MCF 10A (cell line): ENCODE results near the gene AGBL5. TPM values are rescaled to one million over a fixed set of nuclear protein-coding genes. Genes with fewer than 3 reads are reported as not detected.

Source experiments
- BruUV-seq: library from RNA; stranded (reverse); fragments of 400-500 nt; replicated peaks from 2 replicates; lab custom pipeline; 2021; lab: Mats Ljungman, UMichigan
- CTCF ChIA-PET: fragments of 300-600 bp; sonication (Branson Sonifier 250); formaldehyde crosslinking; extraction: SDS; loops from one replicate; lab custom pipeline; 2021; ENCODE audit warnings: antibody characterized with exemption, inconsistent platforms; lab: Yijun Ruan, JAX
- POLR2A ChIA-PET: fragments of 300-600, 350-650 bp; sonication (Branson Sonifier 250); formaldehyde crosslinking; extraction: SDS; loops from one replicate; lab custom pipeline; 2020; ENCODE audit warnings: antibody characterized with exemption, inconsistent platforms; lab: Yijun Ruan, JAX
- DNase-seq: peaks from one replicate; pipeline ENCODE4 v3.0.0-alpha.2; 2018; ENCODE audit not compliant: unreplicated experiment
- H3K27ac Mint-ChIP-seq: one replicate; pipeline ENCODE4 v1.8.0; 2022; ENCODE audit warnings: mild to moderate bottlenecking, low read depth, mixed read lengths; ENCODE audit not compliant: unreplicated experiment
- H3K27me3 Mint-ChIP-seq: one replicate; pipeline ENCODE4 v1.8.0; 2022; ENCODE audit warnings: mixed read lengths; ENCODE audit not compliant: insufficient read depth, unreplicated experiment
- H3K36me3 Mint-ChIP-seq: one replicate; pipeline ENCODE4 v1.8.0; 2022; ENCODE audit warnings: mild to moderate bottlenecking, moderate library complexity, mixed read lengths; ENCODE audit not compliant: insufficient read depth, unreplicated experiment
- H3K4me1 Mint-ChIP-seq: one replicate; pipeline ENCODE4 v1.8.0; 2022; ENCODE audit warnings: mixed read lengths; ENCODE audit not compliant: insufficient read depth, unreplicated experiment
- H3K4me3 Mint-ChIP-seq: one replicate; pipeline ENCODE4 v1.8.0; 2022; ENCODE audit warnings: mild to moderate bottlenecking, moderate library complexity, mixed read lengths; ENCODE audit not compliant: unreplicated experiment
- H3K9me3 Mint-ChIP-seq: one replicate; pipeline ENCODE4 v1.8.0; 2022; ENCODE audit warnings: mixed read lengths; ENCODE audit not compliant: unreplicated experiment
- intact Hi-C: fragments of 100-400 bp; cut with micrococcal nuclease; formaldehyde crosslinking; loops from 2 replicates; pipeline ENCODE4 v1.14.1; 2022
- total RNA-seq: library from RNA; stranded (reverse); gene quantifications from 2 replicates; pipeline ENCODE4 v1.2.3, GENCODE V29; 2022
- TF ChIP-seq, protein P1 (sequence below): fragments of 200-600 bp; IDR thresholded peaks from one replicate; pipeline ENCODE4 v1.8.0; 2022; ENCODE audit warnings: antibody characterized with exemption, mild to moderate bottlenecking; ENCODE audit not compliant: unreplicated experiment

The AGBL5 gene
- total RNA-seq, 1 experiment from 2014 or later, result 22.7 TPM

DNA sequence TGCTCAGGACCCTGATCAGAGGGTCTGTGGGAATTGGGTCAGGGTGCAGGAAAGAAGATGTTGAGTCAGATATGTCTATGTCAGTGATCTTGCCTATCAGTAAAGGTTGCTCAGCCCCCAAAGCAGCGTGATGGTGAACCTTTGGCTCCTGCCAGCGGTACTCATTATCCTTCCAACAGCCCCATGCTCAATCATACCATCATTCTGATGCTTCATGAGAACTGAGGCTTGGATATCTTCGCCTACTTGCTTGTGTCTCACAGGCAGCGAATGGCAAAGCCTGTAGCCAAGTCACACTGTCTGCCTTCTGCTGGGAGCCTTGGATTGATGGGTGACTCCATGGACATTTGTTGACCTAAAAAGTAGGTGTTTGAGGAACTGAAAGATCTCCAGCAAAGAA, 37.7 kb upstream of the AGBL5 start:
- BruUV-seq, result no TSS peak
- intact Hi-C loops, result no loop called here
- POLR2A ChIA-PET, result interaction anchor here (1.0 kb wide), 1 partner anchor 52 kb away, joined by 4 read pairs; no protein-coding TSS in a partner anchor
- H3K4me3 Mint-ChIP-seq, result no peak overlapping the region
- CTCF ChIA-PET, result interaction anchor here (0.7 to 13.1 kb wide), 4 partner anchors 41 to 168 kb away, joined by 3 to 371 read pairs (median 3); no protein-coding TSS in a partner anchor
- no peaks in the 10 kb centered on the region for H3K27me3 Mint-ChIP-seq
- TF ChIP-seq, protein P1, sequence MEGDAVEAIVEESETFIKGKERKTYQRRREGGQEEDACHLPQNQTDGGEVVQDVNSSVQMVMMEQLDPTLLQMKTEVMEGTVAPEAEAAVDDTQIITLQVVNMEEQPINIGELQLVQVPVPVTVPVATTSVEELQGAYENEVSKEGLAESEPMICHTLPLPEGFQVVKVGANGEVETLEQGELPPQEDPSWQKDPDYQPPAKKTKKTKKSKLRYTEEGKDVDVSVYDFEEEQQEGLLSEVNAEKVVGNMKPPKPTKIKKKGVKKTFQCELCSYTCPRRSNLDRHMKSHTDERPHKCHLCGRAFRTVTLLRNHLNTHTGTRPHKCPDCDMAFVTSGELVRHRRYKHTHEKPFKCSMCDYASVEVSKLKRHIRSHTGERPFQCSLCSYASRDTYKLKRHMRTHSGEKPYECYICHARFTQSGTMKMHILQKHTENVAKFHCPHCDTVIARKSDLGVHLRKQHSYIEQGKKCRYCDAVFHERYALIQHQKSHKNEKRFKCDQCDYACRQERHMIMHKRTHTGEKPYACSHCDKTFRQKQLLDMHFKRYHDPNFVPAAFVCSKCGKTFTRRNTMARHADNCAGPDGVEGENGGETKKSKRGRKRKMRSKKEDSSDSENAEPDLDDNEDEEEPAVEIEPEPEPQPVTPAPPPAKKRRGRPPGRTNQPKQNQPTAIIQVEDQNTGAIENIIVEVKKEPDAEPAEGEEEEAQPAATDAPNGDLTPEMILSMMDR, result no peak
- DNase-seq, result no peak
- H3K9me3 Mint-ChIP-seq, result no peaks in the 10 kb centered on the region
- H3K27ac Mint-ChIP-seq, result no peak overlapping the region
- peaks cover 19% of the 10 kb centered on the region for H3K4me1 Mint-ChIP-seq
- H3K36me3 Mint-ChIP-seq, result no peaks in the 10 kb centered on the region

- Mint-ChIP-seq H3K9me3 (no peaks in the 10 kb centered on the region), H3K27me3 (no peaks in the 10 kb centered on the region), H3K27ac (no peak overlapping the region), H3K4me1 (peaks cover 19% of the 10 kb centered on the region), H3K4me3 (no peak overlapping the region), H3K36me3 (no peaks in the 10 kb centered on the region)
- BruUV-seq, result no TSS peak
- intact Hi-C loops, result no loop called here
- TF ChIP-seq, protein P1, result no peak
- ChIA-PET CTCF (interaction anchor here (0.6 to 13.1 kb wide), 12 partner anchors 33 to 171 kb away, joined by 3 to 371 read pairs (median 4); no protein-coding TSS in a partner anchor), POLR2A (interaction anchor here (1.2 to 1.6 kb wide), 3 partner anchors 43 to 53 kb away, joined by 3 to 4 read pairs (median 4); no protein-coding TSS in a partner anchor)
- DNase-seq, result no peak
Measured at GRCh38 chr2:27014771-27015433, 36.6 kb upstream of the AGBL5 start.

DNA sequence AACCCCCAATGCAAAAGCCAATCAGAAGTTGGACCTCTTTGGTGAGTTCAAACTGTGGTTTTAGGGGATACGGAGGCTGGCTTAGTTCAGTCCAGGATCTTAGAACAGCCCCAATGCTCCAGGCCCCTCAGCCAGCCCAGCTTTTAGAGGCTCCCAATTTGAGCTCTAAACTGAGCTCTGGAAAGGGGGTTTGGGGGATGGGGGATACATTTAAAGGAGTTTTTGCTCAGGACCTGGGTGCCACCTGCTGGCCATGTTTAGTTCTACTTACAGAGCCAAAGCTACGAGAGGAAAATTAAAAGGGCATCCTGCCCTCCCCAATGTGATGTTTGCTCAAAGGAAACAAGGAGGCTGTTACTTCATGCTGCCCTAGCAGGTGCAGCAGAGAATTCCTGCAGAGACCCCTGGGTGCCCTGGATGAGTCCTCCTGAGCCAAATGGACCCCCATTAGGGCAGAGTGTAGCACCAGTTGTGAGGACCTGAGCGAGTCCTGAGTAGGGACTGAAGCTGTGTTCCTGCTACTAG, 34.6 kb upstream of the AGBL5 start:
- POLR2A ChIA-PET, result interaction anchor here (0.5 to 2.5 kb wide), 6 partner anchors 14 to 104 kb away, joined by 3 to 12 read pairs (median 4); partner anchors contain the start of gene MAPRE3
- no peak overlapping the region for H3K4me3 Mint-ChIP-seq
- TF ChIP-seq, protein P1, result peak; percentile 77
- no TSS peak for BruUV-seq
- CTCF ChIA-PET, result interaction anchor here (0.6 to 13.1 kb wide), 42 partner anchors 8 to 895 kb away, joined by 3 to 371 read pairs (median 4); partner anchors contain the start of genes AGBL5 and TRIM54
- intact Hi-C loops, result loop anchor here (1.0 kb wide), 2 partner anchors 56 to 171 kb away; no protein-coding TSS in a partner anchor
- peaks cover 7% of the 10 kb centered on the region for H3K36me3 Mint-ChIP-seq
- H3K4me1 Mint-ChIP-seq, result peaks cover 20% of the 10 kb centered on the region
- H3K9me3 Mint-ChIP-seq, result no peaks in the 10 kb centered on the region
- peak; percentile 68 for DNase-seq
- H3K27ac Mint-ChIP-seq, result no peak overlapping the region
- no peaks in the 10 kb centered on the region for H3K27me3 Mint-ChIP-seq

GRCh38 chr2:27018142-27018541, 33.3 kb upstream of the AGBL5 start:
- H3K9me3 Mint-ChIP-seq, result no peaks in the 10 kb centered on the region
- intact Hi-C loops, result no loop called here
- H3K4me3 Mint-ChIP-seq, result no peak overlapping the region
- H3K27ac Mint-ChIP-seq, result no peak overlapping the region
- H3K36me3 Mint-ChIP-seq, result peaks cover 7% of the 10 kb centered on the region
- DNase-seq, result no peak
- H3K27me3 Mint-ChIP-seq, result no peaks in the 10 kb centered on the region
- no TSS peak for BruUV-seq
- ChIA-PET POLR2A (interaction anchor here (0.6 to 2.5 kb wide), 2 partner anchors 20 to 56 kb away, joined by 3 to 12 read pairs; no protein-coding TSS in a partner anchor), CTCF (interaction anchor here (0.5 to 13.1 kb wide), 15 partner anchors 8 to 335 kb away, joined by 3 to 371 read pairs (median 5); partner anchors contain the start of gene AGBL5)
- peaks cover 22% of the 10 kb centered on the region for H3K4me1 Mint-ChIP-seq
- TF ChIP-seq, protein P1, result no peak
